Caco-2 (cell line): ENCODE measurements around the gene CDRT4. TPM values are rescaled to one million over a fixed set of nuclear protein-coding genes. Genes with fewer than 3 reads are reported as not detected.

Experiments
- BruUV-seq: library from RNA; stranded (reverse); fragments of 400-500 nt; replicated peaks from 2 replicates; lab custom pipeline; 2021; lab: Mats Ljungman, UMichigan
- CTCF ChIA-PET: fragments of 300-600 bp; sonication (Branson Sonifier 250); formaldehyde crosslinking; loops from one replicate; lab custom pipeline; 2022; ENCODE audit warnings: antibody characterized with exemption; lab: Charles Lee
- POLR2A ChIA-PET: fragments of 300-600 bp; sonication (Branson Sonifier 250); formaldehyde crosslinking; loops from one replicate; lab custom pipeline; 2022; ENCODE audit warnings: antibody characterized with exemption; lab: Charles Lee
- DNase-seq, 2 experiments: peaks; one replicate each; pipeline versions ENCODE4 v3.0.0 to v3.0.0-alpha.2; 2020 to 2022
- H3K27me3 ChIP-seq: replicated peaks from 2 replicates; pipeline ENCODE4 v1.6.0; 2011; ENCODE audit warnings: low read length; ENCODE audit not compliant: control insufficient read depth, insufficient read depth
- H3K36me3 ChIP-seq: 2 replicates; pipeline ENCODE4 v1.5.1; 2011; ENCODE audit warnings: low read length; ENCODE audit not compliant: control insufficient read depth, insufficient read depth
- H3K4me1 ChIP-seq: fragments of 250-450 bp; sonication (Bioruptor Pico); 2 replicates; pipeline ENCODE4 v1.5.1; 2020; ENCODE audit warnings: mild to moderate bottlenecking
- H3K4me3 ChIP-seq: 2 replicates; pipeline ENCODE4 v1.5.1; 2011; ENCODE audit warnings: low read depth, mild to moderate bottlenecking, control low read depth, low read length
- H3K9me3 ChIP-seq: fragments of 250-450 bp; sonication (Bioruptor Pico); 2 replicates; pipeline ENCODE4 v1.5.1; 2020; ENCODE audit warnings: mild to moderate bottlenecking, moderate library complexity
- H3K27ac Mint-ChIP-seq: one replicate; pipeline ENCODE4 v1.8.0; 2022; ENCODE audit warnings: mixed read lengths; ENCODE audit not compliant: unreplicated experiment
- H3K27me3 Mint-ChIP-seq: one replicate; pipeline ENCODE4 v1.8.0; 2022; ENCODE audit warnings: mixed read lengths; ENCODE audit not compliant: insufficient read depth, unreplicated experiment
- H3K36me3 Mint-ChIP-seq: one replicate; pipeline ENCODE4 v1.8.0; 2022; ENCODE audit warnings: mild to moderate bottlenecking, mixed read lengths; ENCODE audit not compliant: insufficient read depth, unreplicated experiment
- H3K4me1 Mint-ChIP-seq: one replicate; pipeline ENCODE4 v1.8.0; 2022; ENCODE audit warnings: low read depth, mixed read lengths; ENCODE audit not compliant: unreplicated experiment
- H3K4me3 Mint-ChIP-seq: one replicate; pipeline ENCODE4 v1.8.0; 2022; ENCODE audit warnings: mild to moderate bottlenecking, moderate library complexity, mixed read lengths; ENCODE audit not compliant: unreplicated experiment
- H3K9me3 Mint-ChIP-seq: one replicate; pipeline ENCODE4 v1.8.0; 2022; ENCODE audit warnings: mixed read lengths; ENCODE audit not compliant: unreplicated experiment
- CTCF ChIP-seq, 2 experiments: fragments of 200-600 bp in 1 of 2; IDR thresholded peaks; 1 replicate in 1 of 2; 2 replicates in 1 of 2; pipeline versions ENCODE4 v1.5.1 to v1.8.0; 2011 to 2022; ENCODE audit warnings: antibody characterized with exemption in 1 of 2, control low read depth in 1 of 2, inconsistent platforms in 1 of 2, low read depth in 1 of 2, low read length in 1 of 2, mild to moderate bottlenecking in 1 of 2, moderate library complexity in 1 of 2; ENCODE audit not compliant: insufficient read depth in 1 of 2, severe bottlenecking in 1 of 2, unreplicated experiment in 1 of 2
- intact Hi-C: fragments of 100-400 bp; cut with micrococcal nuclease; formaldehyde crosslinking; loops from one replicate; pipeline ENCODE4 v1.10.0; 2022; ENCODE audit not compliant: unreplicated experiment
- total RNA-seq: library from RNA; stranded (reverse); gene quantifications from 2 replicates; pipeline ENCODE4 v1.2.3, GENCODE V29; 2022

Gene CDRT4
- total RNA-seq, 1 experiment from 2014 or later, result 6.3 TPM

- no peaks in the 10 kb centered on the region for H3K9me3 ChIP-seq
- no peaks in the 10 kb centered on the region for H3K9me3 Mint-ChIP-seq
- DNase-seq, result no peak
- no TSS peak for BruUV-seq
- no peaks in the 10 kb centered on the region for H3K27me3 Mint-ChIP-seq
- CTCF ChIA-PET, result no interaction called here
- no peak for TF ChIP-seq CTCF (IDR thresholded peaks at IDR 0.05; ENCODE audit: insufficient read depth in 1 of 2, low read depth in 1 of 2, low read length in 1 of 2, severe bottlenecking in 1 of 2, unreplicated experiment in 1 of 2)
- H3K27me3 ChIP-seq, result no peaks in the 10 kb centered on the region
- H3K36me3 Mint-ChIP-seq, result no peaks in the 10 kb centered on the region
- no peaks in the 10 kb centered on the region for H3K4me1 ChIP-seq
- intact Hi-C loops, result no loop called here
- no peaks in the 10 kb centered on the region for H3K36me3 ChIP-seq
- H3K4me1 Mint-ChIP-seq, result no peaks in the 10 kb centered on the region
- H3K27ac Mint-ChIP-seq, result no peak overlapping the region
- POLR2A ChIA-PET, result no interaction called here
- H3K4me3 ChIP-seq, result no peak overlapping the region
- no peak overlapping the region for H3K4me3 Mint-ChIP-seq
Observed at GRCh38 chr17:15406081-15406480, 61.3 kb downstream of the CDRT4 start.

DNA sequence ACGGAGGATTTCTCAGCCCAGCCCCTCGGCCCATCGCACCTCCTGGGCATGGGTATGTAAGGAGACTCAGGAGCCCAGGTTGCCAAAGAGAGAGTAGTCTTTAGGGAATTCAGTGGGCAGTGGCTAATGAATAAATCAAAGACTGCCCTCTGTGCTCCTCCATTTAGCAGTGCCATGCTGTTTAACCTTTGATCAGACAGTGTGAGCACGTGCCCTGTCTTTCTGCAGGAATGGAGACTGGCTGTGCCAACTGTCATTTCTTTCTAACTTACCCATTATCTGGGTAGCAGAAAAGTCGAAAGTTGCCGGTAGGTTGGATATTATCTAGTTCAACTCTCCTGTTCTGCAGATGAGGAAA lies 62.4 kb downstream of the CDRT4 start:
- Mint-ChIP-seq H3K4me3 (no peak overlapping the region), H3K4me1 (no peaks in the 10 kb centered on the region), H3K27me3 (no peaks in the 10 kb centered on the region), H3K36me3 (no peaks in the 10 kb centered on the region), H3K27ac (no peak overlapping the region), H3K9me3 (no peaks in the 10 kb centered on the region)
- Histone ChIP-seq H3K4me1 (no peaks in the 10 kb centered on the region), H3K27me3 (no peaks in the 10 kb centered on the region), H3K36me3 (no peaks in the 10 kb centered on the region), H3K4me3 (no peak overlapping the region), H3K9me3 (no peaks in the 10 kb centered on the region)
- intact Hi-C loops, result no loop called here
- no peak for DNase-seq
- no TSS peak for BruUV-seq
- TF ChIP-seq CTCF (IDR thresholded peaks at IDR 0.05; ENCODE audit: insufficient read depth in 1 of 2, low read depth in 1 of 2, low read length in 1 of 2, severe bottlenecking in 1 of 2, unreplicated experiment in 1 of 2), result no peak
- ChIA-PET CTCF (no interaction called here), POLR2A (no interaction called here)

DNA sequence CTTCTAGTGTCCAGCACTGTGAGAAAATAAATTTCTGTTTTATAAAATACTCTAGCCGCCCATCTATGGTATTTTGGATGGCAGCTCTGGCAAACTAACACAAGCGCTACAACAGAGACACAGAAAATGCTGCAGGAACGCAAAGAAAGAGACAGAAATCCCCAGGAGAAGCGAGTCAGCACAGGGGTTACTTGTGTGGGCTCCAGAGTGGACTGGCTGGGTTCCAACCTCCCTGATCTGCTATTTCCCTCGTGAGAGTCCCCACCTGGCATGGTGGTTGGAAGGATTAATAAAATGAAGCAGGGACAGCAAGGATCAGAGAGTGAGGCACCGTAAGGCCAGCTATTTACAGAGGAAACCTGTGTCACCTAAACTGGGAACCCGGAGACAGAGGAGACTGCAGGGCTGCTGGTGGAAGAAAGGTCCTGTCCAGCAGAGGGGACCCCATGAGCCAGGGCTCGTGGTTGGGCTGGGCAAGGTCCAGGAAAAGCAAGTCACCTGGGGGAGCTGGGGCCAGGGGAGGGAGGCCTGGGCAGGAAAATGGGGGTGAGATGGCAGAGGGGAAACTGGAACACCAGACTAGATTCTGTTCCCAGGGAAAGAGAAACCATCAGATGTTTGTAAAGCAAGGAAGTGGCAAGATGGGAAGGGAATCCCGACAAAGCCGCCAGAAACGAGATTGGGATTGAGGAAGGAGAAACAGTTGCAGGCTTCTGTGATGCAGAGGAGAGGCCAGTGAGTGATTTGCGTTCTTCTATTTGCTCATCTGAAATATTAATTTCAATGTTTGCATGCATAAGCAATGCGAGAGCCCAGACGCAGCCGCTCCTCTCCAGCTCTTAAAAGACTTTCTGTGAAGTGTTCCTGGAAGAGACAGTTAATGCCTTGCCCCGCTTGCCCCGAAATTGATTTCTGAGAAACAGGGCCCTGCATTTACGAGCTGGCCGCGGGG lies 63.0 kb downstream of the CDRT4 start:
- Mint-ChIP-seq H3K9me3 (no peaks in the 10 kb centered on the region), H3K4me1 (no peaks in the 10 kb centered on the region), H3K36me3 (no peaks in the 10 kb centered on the region), H3K27ac (no peak overlapping the region), H3K27me3 (no peaks in the 10 kb centered on the region), H3K4me3 (no peak overlapping the region)
- BruUV-seq, result no TSS peak
- Histone ChIP-seq H3K4me1 (no peaks in the 10 kb centered on the region), H3K27me3 (no peaks in the 10 kb centered on the region), H3K4me3 (no peak overlapping the region), H3K9me3 (no peaks in the 10 kb centered on the region), H3K36me3 (no peaks in the 10 kb centered on the region)
- CTCF ChIA-PET, result no interaction called here
- POLR2A ChIA-PET, result no interaction called here
- DNase-seq, result no peak
- no peak for TF ChIP-seq CTCF (IDR thresholded peaks at IDR 0.05; ENCODE audit: insufficient read depth in 1 of 2, low read depth in 1 of 2, low read length in 1 of 2, severe bottlenecking in 1 of 2, unreplicated experiment in 1 of 2)
- intact Hi-C loops, result no loop called here
